HCT116 (cell line): ENCODE measurements around the gene IFT57. TPM values are rescaled to one million over a fixed set of nuclear protein-coding genes. Genes with fewer than 3 reads are reported as not detected.
"Not testable (repeated sequence)": the region's sequence is repeated elsewhere in the genome, so short reads cannot be mapped to it uniquely, and the experiment has no call there.

Experiments
- ATAC-seq: fragments of 200-7000 bp; cut with Tn5 transposase; 2 replicates; pipeline ENCODE4 v1.9.1; 2020; ENCODE audit warnings: mild to moderate bottlenecking, moderate library complexity
- BruUV-seq: library from RNA; stranded (reverse); fragments of 400-500 nt; replicated peaks from 2 replicates; lab custom pipeline; 2021; lab: Mats Ljungman, UMichigan
- CTCF ChIA-PET: fragments of 300-600 bp; sonication (Branson Sonifier 250); formaldehyde crosslinking; loops from one replicate; lab custom pipeline; 2021; ENCODE audit warnings: antibody characterized with exemption; lab: Charles Lee
- POLR2A ChIA-PET: fragments of 300-600, 350-600 bp; sonication (Branson Sonifier 250); formaldehyde crosslinking; loops from one replicate; lab custom pipeline; 2021; ENCODE audit warnings: antibody characterized with exemption; lab: Charles Lee
- RAD21 ChIA-PET, 2 experiments: fragments of 300-600 bp; sonication (Branson Sonifier 250); formaldehyde crosslinking; loops; one replicate each; lab custom pipeline; 2023; ENCODE audit warnings: low total read pairs in 2 of 2; ENCODE audit not compliant: uncharacterized antibody in 2 of 2, unreplicated experiment in 2 of 2, low non-redundant PET in 1 of 2; lab: Charles Lee
- DNase-seq: peaks from one replicate; pipeline ENCODE4 v3.0.0-alpha.2; 2010; ENCODE audit warnings: low read depth, low spot score
- H2AFZ ChIP-seq: fragments of 200-600 bp; shearing (Covaris generic), sonication (generic); 2 replicates; pipeline ENCODE4 v1.6.1; 2017; ENCODE audit warnings: low read depth, mixed run types, mixed read lengths, antibody characterized with exemption, low read length; ENCODE audit not compliant: poor library complexity, severe bottlenecking
- H3K27ac ChIP-seq: 2 replicates; pipeline ENCODE4 v1.5.1; 2012; ENCODE audit warnings: low read depth, low read length
- H3K27me3 ChIP-seq: fragments of 200-600 bp; sonication (generic); 2 replicates; pipeline ENCODE4 v1.6.1; 2016; ENCODE audit warnings: mixed run types, low read length, mixed read lengths; ENCODE audit not compliant: insufficient read depth
- H3K36me3 ChIP-seq, 2 experiments: fragments of 200-500 bp in 1 of 2; fragments of 200-600 bp in 1 of 2; sonication (Bioruptor generic) in 1 of 2; sonication (generic) in 1 of 2; 2 replicates each; pipeline versions ENCODE4 v1.5.1 to v1.6.1; 2014 to 2016; ENCODE audit warnings: low read length in 2 of 2, inconsistent platforms in 1 of 2, mixed read lengths in 1 of 2, mixed run types in 1 of 2; ENCODE audit not compliant: insufficient read depth in 2 of 2, control insufficient read depth in 1 of 2
- H3K4me1 ChIP-seq, 2 experiments: fragments of 200-600 bp in 1 of 2; sonication (generic) in 1 of 2; 2 replicates each; pipeline versions ENCODE4 v1.5.1 to v1.6.1; 2012 to 2017; ENCODE audit warnings: low read length in 2 of 2, inconsistent platforms in 1 of 2, mild to moderate bottlenecking in 1 of 2, mixed read lengths in 1 of 2, mixed run types in 1 of 2, moderate library complexity in 1 of 2; ENCODE audit not compliant: insufficient read depth in 2 of 2, control insufficient read depth in 1 of 2
- H3K4me2 ChIP-seq: fragments of 200-600 bp; sonication (generic); 2 replicates; pipeline ENCODE4 v1.6.1; 2017; ENCODE audit warnings: mixed run types, low read length, mixed read lengths
- H3K4me3 ChIP-seq, 2 experiments: fragments of 200-600 bp in 1 of 2; sonication (generic) in 1 of 2; replicated peaks in 1 of 2; 2 replicates each; pipeline ENCODE4 v1.5.1; 2011 to 2016; ENCODE audit warnings: low read length in 2 of 2, control low read depth in 1 of 2, low read depth in 1 of 2, mild to moderate bottlenecking in 1 of 2, mixed read lengths in 1 of 2, mixed run types in 1 of 2
- H3K79me2 ChIP-seq: fragments of 200-600 bp; sonication (generic); 2 replicates; pipeline ENCODE4 v1.6.1; 2017; ENCODE audit warnings: mild to moderate bottlenecking, mixed run types, low read length, moderate library complexity, mixed read lengths; ENCODE audit not compliant: insufficient read depth
- H3K9ac ChIP-seq: fragments of 200-600 bp; sonication (generic); 2 replicates; pipeline ENCODE4 v1.6.1; 2016; ENCODE audit warnings: low read length, mixed read lengths
- H3K9me2 ChIP-seq: fragments of 200-600 bp; sonication (generic), shearing (Covaris generic); 2 replicates; pipeline ENCODE4 v1.6.1; 2017; ENCODE audit warnings: mixed run types, mild to moderate bottlenecking, moderate library complexity; ENCODE audit not compliant: insufficient read depth
- H3K9me3 ChIP-seq, 2 experiments: fragments of 200-500 bp in 1 of 2; fragments of 200-600 bp in 1 of 2; sonication (Bioruptor generic) in 1 of 2; sonication (generic) in 1 of 2; 2 replicates each; pipeline ENCODE4 v1.6.1; 2014 to 2017; ENCODE audit warnings: low read length in 2 of 2, mixed read lengths in 2 of 2, inconsistent platforms in 1 of 2, low read depth in 1 of 2, mild to moderate bottlenecking in 1 of 2, mixed run types in 1 of 2, moderate library complexity in 1 of 2; ENCODE audit not compliant: control insufficient read depth in 1 of 2, insufficient read depth in 1 of 2
- H4K20me1 ChIP-seq: fragments of 200-600 bp; sonication (generic), shearing (Covaris generic); 2 replicates; pipeline ENCODE4 v1.6.1; 2017; ENCODE audit warnings: mixed run types, mild to moderate bottlenecking, moderate library complexity; ENCODE audit not compliant: insufficient read depth
- ATF3 ChIP-seq: IDR thresholded peaks from 2 replicates; pipeline ENCODE4 v1.6.1; 2012
- CBX3 ChIP-seq: IDR thresholded peaks from 2 replicates; pipeline ENCODE4 v1.6.1; 2012; ENCODE audit warnings: low read depth
- CEBPB ChIP-seq: IDR thresholded peaks from 2 replicates; pipeline ENCODE4 v1.6.1; 2012; ENCODE audit warnings: low read depth
- ELF1 ChIP-seq: IDR thresholded peaks from 2 replicates; pipeline ENCODE4 v1.6.1; 2012; ENCODE audit warnings: low read depth, borderline replicate concordance
- EZH2 ChIP-seq: fragments of 200-600 bp; sonication (generic); IDR thresholded peaks from 2 replicates; pipeline ENCODE4 v1.6.1; 2017; ENCODE audit warnings: antibody characterized with exemption, mixed run types
- POLR2A ChIP-seq: IDR thresholded peaks from 2 replicates; pipeline ENCODE4 v1.7.0; 2011; ENCODE audit warnings: borderline replicate concordance; ENCODE audit not compliant: insufficient read depth, insufficient read length; ENCODE audit errors: extremely low read depth
- POLR2AphosphoS5 ChIP-seq: IDR thresholded peaks from 2 replicates; pipeline ENCODE4 v1.6.1; 2011; ENCODE audit warnings: mild to moderate bottlenecking, low read depth, low read length, moderate library complexity
- RAD21 ChIP-seq: IDR thresholded peaks from 2 replicates; pipeline ENCODE4 v1.6.1; 2012; ENCODE audit warnings: low read depth, mild to moderate bottlenecking
- SRF ChIP-seq: IDR thresholded peaks from 2 replicates; pipeline ENCODE4 v1.6.1; 2012; ENCODE audit warnings: low read depth
- ZFX ChIP-seq: fragments of 450-650 bp; IDR thresholded peaks from 2 replicates; pipeline ENCODE4 v1.6.1; 2017
- intact Hi-C: fragments of 100-400 bp; cut with micrococcal nuclease; formaldehyde crosslinking; loops from 2 replicates; pipeline ENCODE4 v1.10.0; 2022
- total RNA-seq: library from RNA; stranded (reverse); gene quantifications from one replicate; pipeline ENCODE4 v1.2.1, GENCODE V29; 2021; ENCODE audit not compliant: unreplicated experiment
- TF ChIP-seq, protein P1 (sequence below): IDR thresholded peaks from 2 replicates; pipeline ENCODE4 v1.6.1; 2011; ENCODE audit warnings: mild to moderate bottlenecking, low read length, moderate library complexity; ENCODE audit not compliant: insufficient replicate concordance; ENCODE audit errors: extremely low read depth
- TF ChIP-seq, protein P2 (sequence below): IDR thresholded peaks from 2 replicates; pipeline ENCODE4 v1.6.1; 2012
- TF ChIP-seq, protein P3 (sequence below), 3 experiments: fragments of 200-600 bp in 1 of 3; sonication (generic) in 1 of 3; IDR thresholded peaks in 2 of 3; conservative IDR thresholded peaks in 1 of 3; 2 replicates each; pipeline ENCODE4 v1.5.1; 2012 to 2017; ENCODE audit warnings: low read depth in 2 of 3, low read length in 2 of 3, antibody characterized with exemption in 1 of 3, borderline replicate concordance in 1 of 3, control low read depth in 1 of 3, mild to moderate bottlenecking in 1 of 3, mixed read lengths in 1 of 3, mixed run types in 1 of 3, moderate library complexity in 1 of 3; ENCODE audit not compliant: insufficient read depth in 1 of 3

The IFT57 gene
- total RNA-seq, 1 experiment from 2014 or later, result 38.4 TPM

DNA sequence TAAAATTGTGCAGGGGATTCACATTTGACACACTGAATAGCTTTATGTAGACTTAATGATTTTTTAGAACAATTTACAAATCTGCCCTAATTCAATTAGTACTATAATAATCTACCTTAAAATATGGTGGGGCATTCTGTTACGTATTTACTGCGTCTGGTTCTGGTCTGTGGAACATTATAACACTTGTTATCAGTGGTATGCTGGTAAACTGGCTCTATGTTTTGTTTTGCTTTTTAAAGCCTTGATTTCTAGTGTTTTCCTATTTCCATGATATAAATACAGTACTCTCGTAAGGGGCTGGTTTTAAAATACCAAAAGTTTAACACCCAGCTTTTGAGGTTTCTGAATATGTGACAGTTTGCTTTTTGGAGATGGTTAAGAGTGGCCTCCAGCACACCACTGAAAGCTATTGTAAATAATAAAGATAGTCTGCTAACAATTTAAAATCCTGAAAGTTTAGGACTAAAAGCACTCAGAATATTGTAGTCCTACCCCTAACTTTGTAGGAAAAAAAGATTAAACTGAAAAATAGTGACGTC lies 65.8 kb downstream of the IFT57 start:
- H3K9me3 ChIP-seq, result no peaks in the 10 kb centered on the region
- BruUV-seq, result no TSS peak
- no peak overlapping the region for H3K9ac ChIP-seq
- H3K4me2 ChIP-seq, result no peak overlapping the region
- RAD21 ChIA-PET, result no interaction called here
- intact Hi-C loops, result no loop called here
- no peak overlapping the region for H3K4me3 ChIP-seq
- H3K36me3 ChIP-seq, result no peaks in the 10 kb centered on the region; a peak in 1 of 4 replicates
- no peaks in the 10 kb centered on the region for H3K9me2 ChIP-seq
- H4K20me1 ChIP-seq, result no peaks in the 10 kb centered on the region
- H3K27ac ChIP-seq, result no peak overlapping the region
- peaks cover 3 to 19% of the 10 kb centered on the region in 2 experiments; a peak in 2 of 4 replicates for H3K4me1 ChIP-seq
- H2AFZ ChIP-seq, result no peak overlapping the region
- H3K79me2 ChIP-seq, result no peaks in the 10 kb centered on the region
- POLR2A ChIA-PET, result no interaction called here
- ATAC-seq (no peak), DNase-seq (no peak)
- H3K27me3 ChIP-seq, result no peaks in the 10 kb centered on the region
- CTCF ChIA-PET, result no interaction called here
- TF ChIP-seq CEBPB, result no peak
- TF ChIP-seq, protein P1, sequence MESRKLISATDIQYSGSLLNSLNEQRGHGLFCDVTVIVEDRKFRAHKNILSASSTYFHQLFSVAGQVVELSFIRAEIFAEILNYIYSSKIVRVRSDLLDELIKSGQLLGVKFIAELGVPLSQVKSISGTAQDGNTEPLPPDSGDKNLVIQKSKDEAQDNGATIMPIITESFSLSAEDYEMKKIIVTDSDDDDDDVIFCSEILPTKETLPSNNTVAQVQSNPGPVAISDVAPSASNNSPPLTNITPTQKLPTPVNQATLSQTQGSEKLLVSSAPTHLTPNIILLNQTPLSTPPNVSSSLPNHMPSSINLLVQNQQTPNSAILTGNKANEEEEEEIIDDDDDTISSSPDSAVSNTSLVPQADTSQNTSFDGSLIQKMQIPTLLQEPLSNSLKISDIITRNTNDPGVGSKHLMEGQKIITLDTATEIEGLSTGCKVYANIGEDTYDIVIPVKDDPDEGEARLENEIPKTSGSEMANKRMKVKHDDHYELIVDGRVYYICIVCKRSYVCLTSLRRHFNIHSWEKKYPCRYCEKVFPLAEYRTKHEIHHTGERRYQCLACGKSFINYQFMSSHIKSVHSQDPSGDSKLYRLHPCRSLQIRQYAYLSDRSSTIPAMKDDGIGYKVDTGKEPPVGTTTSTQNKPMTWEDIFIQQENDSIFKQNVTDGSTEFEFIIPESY, result no peak
- TF ChIP-seq, protein P2, sequence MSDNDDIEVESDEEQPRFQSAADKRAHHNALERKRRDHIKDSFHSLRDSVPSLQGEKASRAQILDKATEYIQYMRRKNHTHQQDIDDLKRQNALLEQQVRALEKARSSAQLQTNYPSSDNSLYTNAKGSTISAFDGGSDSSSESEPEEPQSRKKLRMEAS, result no peak
- TF ChIP-seq POLR2AphosphoS5, result no peak
- no peak for TF ChIP-seq CBX3
- no peak for TF ChIP-seq POLR2A
- TF ChIP-seq ATF3, result no peak
- TF ChIP-seq ELF1, result no peak
- no peak for TF ChIP-seq EZH2
- TF ChIP-seq, protein P3, sequence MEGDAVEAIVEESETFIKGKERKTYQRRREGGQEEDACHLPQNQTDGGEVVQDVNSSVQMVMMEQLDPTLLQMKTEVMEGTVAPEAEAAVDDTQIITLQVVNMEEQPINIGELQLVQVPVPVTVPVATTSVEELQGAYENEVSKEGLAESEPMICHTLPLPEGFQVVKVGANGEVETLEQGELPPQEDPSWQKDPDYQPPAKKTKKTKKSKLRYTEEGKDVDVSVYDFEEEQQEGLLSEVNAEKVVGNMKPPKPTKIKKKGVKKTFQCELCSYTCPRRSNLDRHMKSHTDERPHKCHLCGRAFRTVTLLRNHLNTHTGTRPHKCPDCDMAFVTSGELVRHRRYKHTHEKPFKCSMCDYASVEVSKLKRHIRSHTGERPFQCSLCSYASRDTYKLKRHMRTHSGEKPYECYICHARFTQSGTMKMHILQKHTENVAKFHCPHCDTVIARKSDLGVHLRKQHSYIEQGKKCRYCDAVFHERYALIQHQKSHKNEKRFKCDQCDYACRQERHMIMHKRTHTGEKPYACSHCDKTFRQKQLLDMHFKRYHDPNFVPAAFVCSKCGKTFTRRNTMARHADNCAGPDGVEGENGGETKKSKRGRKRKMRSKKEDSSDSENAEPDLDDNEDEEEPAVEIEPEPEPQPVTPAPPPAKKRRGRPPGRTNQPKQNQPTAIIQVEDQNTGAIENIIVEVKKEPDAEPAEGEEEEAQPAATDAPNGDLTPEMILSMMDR (IDR thresholded peaks at IDR 0.05 in 2 of 3, conservative IDR thresholded peaks at IDR 0.05 in 1 of 3; ENCODE audit: borderline replicate concordance in 1 of 3, insufficient read depth in 1 of 3, low read depth in 2 of 3, low read length in 2 of 3), result no peak
- no peak for TF ChIP-seq SRF
- TF ChIP-seq RAD21, result no peak
- no peak for TF ChIP-seq ZFX

GRCh38 chr3:108155642-108156041 lies 66.6 kb downstream of the IFT57 start:
- H3K4me1 ChIP-seq, result peaks cover 3 to 19% of the 10 kb centered on the region in 2 experiments; a peak in 2 of 4 replicates
- H3K4me2 ChIP-seq, BruUV-seq, H3K9me2 ChIP-seq, H3K9ac ChIP-seq, H2AFZ ChIP-seq, H3K27ac ChIP-seq, H3K4me3 ChIP-seq, ATAC-seq, H3K79me2 ChIP-seq, H3K27me3 ChIP-seq, intact Hi-C loops, H3K36me3 ChIP-seq, H4K20me1 ChIP-seq, RAD21 ChIA-PET, DNase-seq, POLR2A ChIA-PET, H3K9me3 ChIP-seq, CTCF ChIA-PET: not testable (repeated sequence)
